Adrenal gland (tissue), 5 donors: ENCODE data around the gene YTHDC2.

ENCODE experiments used
- CTCF ChIP-seq, 6 experiments: fragments of 450-650 bp in 4 of 6; fragments of 200-600 bp in 2 of 6; sonication (generic) in 1 of 6; IDR thresholded peaks; 1 replicate in 5 of 6; 2 replicates in 1 of 6; pipeline versions ENCODE4 v1.5.1 to v1.8.0; 2016 to 2021; ENCODE audit warnings: antibody characterized with exemption in 6 of 6, mild to moderate bottlenecking in 2 of 6, moderate library complexity in 1 of 6
- POLR2A ChIP-seq, 2 donors: fragments of 450-650 bp; IDR thresholded peaks; one replicate each; pipeline ENCODE4 v1.6.1; 2017; ENCODE audit warnings: antibody characterized with exemption in 2 of 2, mild to moderate bottlenecking in 2 of 2, moderate library complexity in 1 of 2
- donor health status: DM: no; HTN: no; CAD: no.

DNA sequence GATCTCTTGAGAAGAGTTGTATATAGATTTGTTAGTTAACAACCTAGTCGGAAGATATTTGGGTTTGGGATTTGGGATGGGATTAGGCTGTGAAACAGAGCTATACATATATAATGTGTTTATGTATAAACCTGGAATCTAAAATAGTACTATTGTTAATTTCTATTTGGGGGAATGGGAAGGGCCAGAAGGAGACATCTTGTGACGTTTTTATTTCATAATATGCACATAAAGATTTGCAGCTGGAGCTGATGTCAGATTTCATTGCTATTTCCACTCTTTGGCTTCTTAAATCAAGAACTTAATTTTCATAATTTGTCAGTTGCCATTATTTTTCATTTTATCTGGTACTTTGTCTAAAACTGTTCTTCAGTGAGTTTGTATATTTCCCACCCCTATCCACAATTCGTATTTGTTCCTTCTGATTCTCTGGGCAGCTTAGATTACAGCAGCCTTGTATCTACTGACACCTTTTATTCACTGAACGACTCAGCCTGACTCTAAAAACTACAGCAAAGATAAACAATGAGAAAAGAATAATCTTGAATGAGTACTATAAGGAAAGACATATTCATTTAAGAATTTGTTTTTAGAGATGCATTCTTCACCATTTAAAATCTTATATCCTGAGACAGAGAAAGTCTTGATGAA is 86.9 kb downstream of the YTHDC2 start:
- no peak for TF ChIP-seq CTCF (IDR thresholded peaks at IDR 0.05)
- no peak for TF ChIP-seq POLR2A (IDR thresholded peaks at IDR 0.05)
